A673 (cell line): ENCODE results near the gene KCND3.

Experiments
- EZH2 ChIP-seq: fragments of 200-600 bp; sonication (generic); IDR thresholded peaks from 2 replicates; pipeline ENCODE4 v1.6.1; 2017; ENCODE audit warnings: borderline replicate concordance, low read depth, mild to moderate bottlenecking, mixed read lengths, antibody characterized with exemption, low read length; ENCODE audit not compliant: poor library complexity, severe bottlenecking
- TF ChIP-seq, protein P1 (sequence below): fragments of 300-800, 200-600 bp; sonication (generic); conservative IDR thresholded peaks from 2 replicates; pipeline ENCODE4 v1.5.1; 2017; ENCODE audit warnings: low read depth, mild to moderate bottlenecking, antibody characterized with exemption, low read length, moderate library complexity, mixed read lengths

DNA sequence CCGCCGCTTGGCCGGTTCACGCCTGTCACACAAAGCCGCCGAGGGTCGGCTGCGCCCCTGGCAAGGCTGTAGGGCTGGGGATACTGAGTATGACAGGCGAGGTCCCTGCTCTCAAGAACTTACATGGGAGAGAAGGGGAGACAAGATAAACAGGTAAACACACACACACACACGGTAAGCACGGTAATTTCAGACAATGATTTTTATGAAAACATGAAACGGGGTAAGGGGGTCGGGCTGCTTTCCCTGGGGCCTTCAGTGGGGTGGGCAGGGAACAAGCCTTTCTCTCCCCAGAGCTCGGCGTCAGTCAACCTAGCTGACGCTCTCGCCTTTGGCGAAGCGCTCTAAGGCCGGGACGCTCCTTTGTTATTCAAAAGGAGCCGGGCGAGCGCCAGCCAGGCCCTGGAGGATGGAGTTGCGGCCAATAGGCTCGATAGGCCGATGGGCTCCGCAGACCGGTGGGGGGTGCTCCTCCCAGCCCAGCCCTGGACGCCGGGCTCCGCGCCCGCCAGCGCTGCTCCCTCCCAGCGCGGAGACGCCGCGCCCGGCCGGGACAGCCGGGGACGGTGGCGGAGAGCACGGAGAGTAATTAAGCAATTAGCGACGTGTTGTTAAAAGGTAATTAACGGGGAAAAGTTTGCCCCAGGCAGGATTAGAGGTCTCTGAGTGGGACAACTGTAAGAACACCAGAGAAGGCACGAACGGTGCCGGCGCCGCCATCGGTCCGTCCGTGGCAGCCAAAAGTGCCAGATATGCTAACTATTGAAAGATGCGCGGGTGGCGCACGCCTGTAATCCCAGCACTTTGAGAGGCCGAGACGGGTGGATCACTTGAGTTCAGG lies 249.3 kb downstream of the KCND3 start:
- TF ChIP-seq, protein P1, sequence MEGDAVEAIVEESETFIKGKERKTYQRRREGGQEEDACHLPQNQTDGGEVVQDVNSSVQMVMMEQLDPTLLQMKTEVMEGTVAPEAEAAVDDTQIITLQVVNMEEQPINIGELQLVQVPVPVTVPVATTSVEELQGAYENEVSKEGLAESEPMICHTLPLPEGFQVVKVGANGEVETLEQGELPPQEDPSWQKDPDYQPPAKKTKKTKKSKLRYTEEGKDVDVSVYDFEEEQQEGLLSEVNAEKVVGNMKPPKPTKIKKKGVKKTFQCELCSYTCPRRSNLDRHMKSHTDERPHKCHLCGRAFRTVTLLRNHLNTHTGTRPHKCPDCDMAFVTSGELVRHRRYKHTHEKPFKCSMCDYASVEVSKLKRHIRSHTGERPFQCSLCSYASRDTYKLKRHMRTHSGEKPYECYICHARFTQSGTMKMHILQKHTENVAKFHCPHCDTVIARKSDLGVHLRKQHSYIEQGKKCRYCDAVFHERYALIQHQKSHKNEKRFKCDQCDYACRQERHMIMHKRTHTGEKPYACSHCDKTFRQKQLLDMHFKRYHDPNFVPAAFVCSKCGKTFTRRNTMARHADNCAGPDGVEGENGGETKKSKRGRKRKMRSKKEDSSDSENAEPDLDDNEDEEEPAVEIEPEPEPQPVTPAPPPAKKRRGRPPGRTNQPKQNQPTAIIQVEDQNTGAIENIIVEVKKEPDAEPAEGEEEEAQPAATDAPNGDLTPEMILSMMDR, result no peak
- no peak for TF ChIP-seq EZH2
